ENCODE results near the gene MTA1.

MTA1 gene

DNA sequence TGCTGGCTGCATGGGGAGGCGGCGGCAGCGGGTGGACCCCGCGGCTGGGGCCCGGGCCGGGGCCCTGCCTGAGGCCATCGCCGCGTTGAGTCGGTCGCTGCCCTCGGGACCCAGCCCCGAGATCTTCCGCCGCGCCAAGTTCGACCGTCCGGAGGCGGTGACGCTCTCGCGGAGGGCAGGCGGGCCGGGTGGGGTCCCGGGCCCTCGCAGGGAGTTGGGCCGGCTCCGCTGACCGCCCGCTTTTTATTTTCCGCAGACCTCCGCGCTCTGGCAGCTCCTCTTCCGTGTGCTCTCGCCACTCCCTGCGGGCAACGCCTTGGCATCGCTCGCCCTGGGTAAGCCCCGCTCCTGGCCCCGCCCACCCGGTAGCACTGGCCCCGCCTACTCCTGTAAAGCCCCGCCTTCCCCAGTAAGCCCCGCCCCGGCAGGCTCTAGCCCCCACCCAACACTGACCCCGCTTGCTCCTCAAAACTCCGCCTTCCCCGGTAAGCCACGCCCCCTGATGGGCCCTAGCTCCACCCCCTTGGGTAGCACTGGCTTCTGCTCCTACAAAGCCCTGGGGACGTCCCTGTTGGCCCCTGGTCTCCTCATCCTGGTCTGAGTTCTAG lies 71.8 kb downstream of the MTA1 start:
- DNase-seq (ENCODE audit: low read depth): no peak
- TF ChIP-seq CTCF (IDR thresholded peaks at IDR 0.05; ENCODE audit: control insufficient read depth, insufficient read depth, low read depth, low read length, missing control alignments): no peak

DNA sequence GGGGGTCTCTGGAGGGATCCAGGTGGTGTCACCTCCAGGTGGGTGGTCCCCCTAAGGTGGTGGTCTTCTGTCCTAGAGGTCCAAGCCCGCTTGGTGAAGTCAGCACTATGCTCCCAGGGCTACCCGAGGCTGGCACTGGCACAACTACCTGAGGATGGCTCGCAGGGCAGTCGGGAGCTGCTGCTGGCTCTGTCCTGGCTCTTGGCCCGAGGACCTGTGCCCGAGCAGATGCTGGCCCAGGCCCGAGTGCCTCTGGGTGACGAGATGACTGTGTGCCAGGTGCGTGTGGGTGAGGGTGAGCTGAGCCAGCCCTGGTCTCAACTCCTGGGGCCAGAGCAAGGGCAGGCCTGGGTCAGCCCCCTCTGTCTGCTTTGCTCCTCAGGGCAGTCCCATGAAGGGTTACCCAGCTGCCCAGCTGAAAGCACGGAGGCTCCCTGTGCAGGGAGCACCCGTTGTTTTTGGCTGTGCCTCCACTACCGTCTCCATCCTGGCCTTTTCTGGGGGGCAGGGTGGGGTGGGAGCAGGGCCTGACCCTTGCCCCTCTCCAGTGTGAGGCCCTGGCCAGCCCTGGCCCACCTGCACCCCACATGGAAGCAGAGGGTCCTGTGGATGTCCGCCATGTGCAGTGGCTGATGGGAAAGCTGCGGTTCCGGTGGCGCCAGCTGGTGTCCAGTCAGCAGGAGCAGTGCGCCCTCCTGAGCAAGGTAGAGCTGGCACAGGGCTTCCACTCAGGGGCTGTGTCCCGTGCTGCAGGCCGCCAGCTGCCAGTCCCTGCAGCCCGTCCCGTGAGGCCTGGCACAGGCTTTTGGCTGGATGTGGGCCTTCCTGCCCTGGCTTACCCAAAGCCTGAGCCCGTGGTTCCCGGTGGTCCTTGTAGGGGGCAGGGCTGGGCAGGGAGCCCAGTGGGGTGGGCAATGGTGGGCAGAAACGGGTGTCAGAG lies 72.7 kb downstream of the MTA1 start:
- no peak for DNase-seq (ENCODE audit: low read depth)
- TF ChIP-seq CTCF (IDR thresholded peaks at IDR 0.05; ENCODE audit: control insufficient read depth, insufficient read depth, low read depth, low read length, missing control alignments): no peak
- peak overlapping the region; percentile 36 for H3K4me3 ChIP-seq (ENCODE audit: control insufficient read depth, low read depth, low read length)

More for the DNA sequence above, 71.8 kb downstream of the MTA1 start:
- peak overlapping the region; percentile 36 for H3K4me3 ChIP-seq (ENCODE audit: control insufficient read depth, low read depth, low read length)

DNA sequence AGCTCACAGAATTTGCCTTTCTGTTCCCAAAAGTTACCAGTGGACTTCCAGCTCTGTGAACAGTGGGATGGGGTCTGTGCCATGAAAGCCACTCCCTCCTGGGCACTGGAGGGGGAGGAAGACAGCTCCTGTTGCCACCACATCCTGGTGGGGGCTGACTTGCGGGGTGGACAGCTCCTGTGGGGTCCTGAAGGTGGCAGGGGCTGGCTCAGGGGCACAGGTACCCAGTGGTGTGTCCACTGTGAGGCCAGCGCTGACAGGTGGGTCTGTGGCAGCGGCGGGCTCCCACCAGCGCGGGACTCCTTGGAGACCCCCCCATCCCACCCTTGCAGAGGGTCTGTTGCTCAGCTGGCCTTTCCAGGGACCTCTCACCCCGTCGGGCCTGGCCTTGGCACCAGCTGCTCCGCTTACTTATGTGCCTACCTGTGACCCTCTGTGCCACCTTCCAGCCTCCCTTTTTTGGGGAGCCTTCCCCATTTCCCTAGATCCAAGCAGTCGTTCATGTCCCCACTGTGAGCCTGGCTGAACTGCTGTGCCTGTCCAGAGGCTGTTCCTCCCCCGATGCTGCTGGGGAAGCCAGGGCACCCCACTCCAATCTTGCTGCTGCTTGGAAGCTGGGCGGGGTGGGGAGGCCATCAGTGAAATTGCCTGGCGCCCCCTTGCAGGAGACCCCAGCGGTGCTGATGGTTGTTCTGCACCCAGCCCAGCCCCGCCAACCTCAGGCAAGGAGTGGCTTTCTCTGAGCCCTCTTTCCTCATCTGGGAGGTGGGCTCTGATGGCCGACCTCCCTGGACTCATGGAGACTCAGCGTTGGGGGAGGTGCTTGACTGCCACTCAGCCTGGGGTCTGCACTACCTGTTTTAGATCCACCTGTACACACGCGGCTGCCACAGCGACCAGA lies 73.6 kb downstream of the MTA1 start:
- H3K4me3 ChIP-seq (ENCODE audit: control insufficient read depth, low read depth, low read length): no peak overlapping the region
- no peak for TF ChIP-seq CTCF (IDR thresholded peaks at IDR 0.05; ENCODE audit: control insufficient read depth, insufficient read depth, low read depth, low read length, missing control alignments)
- DNase-seq (ENCODE audit: low read depth): no peak

DNA sequence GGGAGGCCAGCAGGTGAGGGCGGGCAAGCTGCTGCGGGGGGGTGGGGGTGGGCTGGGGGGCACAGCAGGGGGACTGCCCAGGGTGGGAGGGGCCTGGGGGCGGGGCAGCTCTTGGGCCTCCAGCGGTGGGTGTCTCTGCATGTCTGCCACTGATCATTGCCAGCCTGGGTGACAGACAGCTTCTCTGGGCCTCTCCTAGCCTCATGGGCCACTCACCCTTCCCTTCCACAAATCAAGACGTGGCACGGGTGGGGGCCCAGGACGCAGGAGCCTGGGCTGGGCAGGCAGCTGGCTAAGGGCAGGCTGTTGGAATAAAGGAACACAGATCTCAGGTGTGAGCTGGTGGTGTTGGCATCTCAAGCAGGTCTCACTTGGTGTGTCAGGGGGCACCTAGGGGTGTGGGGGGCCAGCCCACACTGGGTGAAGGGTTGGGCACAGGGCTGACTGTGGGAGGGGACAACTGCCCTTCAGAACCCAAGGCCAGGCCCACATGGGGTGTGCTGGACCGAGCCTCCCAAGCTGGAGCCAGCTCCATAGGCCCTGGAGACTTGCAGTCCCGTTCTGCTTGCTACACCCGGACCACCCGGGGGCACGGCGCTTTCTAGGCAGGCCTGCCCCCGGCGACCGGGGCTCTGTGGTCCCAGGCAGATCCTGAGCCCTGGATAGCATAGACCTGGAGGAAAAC lies 74.4 kb downstream of the MTA1 start:
- TF ChIP-seq CTCF (IDR thresholded peaks at IDR 0.05; ENCODE audit: control insufficient read depth, insufficient read depth, low read depth, low read length, missing control alignments): no peak

GRCh38 chr14:105494606-105494929 lies 74.9 kb downstream of the MTA1 start:
- no peak for TF ChIP-seq CTCF (IDR thresholded peaks at IDR 0.05; ENCODE audit: control insufficient read depth, insufficient read depth, low read depth, low read length, missing control alignments)
- DNase-seq (ENCODE audit: low read depth): no peak
- no peak overlapping the region for H3K4me3 ChIP-seq (ENCODE audit: control insufficient read depth, low read depth, low read length)

More for the DNA sequence above, 74.4 kb downstream of the MTA1 start:
- no peak overlapping the region for H3K4me3 ChIP-seq (ENCODE audit: control insufficient read depth, low read depth, low read length)
- DNase-seq (ENCODE audit: low read depth): no peak
